IPS-15b (cell line): ENCODE results near the gene PDCD1LG2.

Source experiments
- H3K27me3 ChIP-seq: one replicate; pipeline ENCODE4 v1.6.1; 2013; ENCODE audit warnings: low read length; ENCODE audit not compliant: control insufficient read depth, insufficient read depth
- H3K36me3 ChIP-seq: one replicate; pipeline ENCODE4 v1.6.1; 2013; ENCODE audit warnings: low read length; ENCODE audit not compliant: control insufficient read depth, insufficient read depth
- H3K4me1 ChIP-seq: one replicate; pipeline ENCODE4 v1.6.1; 2013; ENCODE audit warnings: mild to moderate bottlenecking, low read length; ENCODE audit not compliant: control insufficient read depth, insufficient read depth
- H3K4me3 ChIP-seq: one replicate; pipeline ENCODE4 v1.5.1; 2013; ENCODE audit warnings: low read depth, low read length
- H3K9ac ChIP-seq: one replicate; pipeline ENCODE4 v1.6.1; 2013; ENCODE audit warnings: low read depth, mild to moderate bottlenecking, low read length
- H3K9me3 ChIP-seq: one replicate; pipeline ENCODE4 v1.6.1; 2013; ENCODE audit warnings: mild to moderate bottlenecking, low read length; ENCODE audit not compliant: control insufficient read depth, insufficient read depth

Gene PDCD1LG2

DNA sequence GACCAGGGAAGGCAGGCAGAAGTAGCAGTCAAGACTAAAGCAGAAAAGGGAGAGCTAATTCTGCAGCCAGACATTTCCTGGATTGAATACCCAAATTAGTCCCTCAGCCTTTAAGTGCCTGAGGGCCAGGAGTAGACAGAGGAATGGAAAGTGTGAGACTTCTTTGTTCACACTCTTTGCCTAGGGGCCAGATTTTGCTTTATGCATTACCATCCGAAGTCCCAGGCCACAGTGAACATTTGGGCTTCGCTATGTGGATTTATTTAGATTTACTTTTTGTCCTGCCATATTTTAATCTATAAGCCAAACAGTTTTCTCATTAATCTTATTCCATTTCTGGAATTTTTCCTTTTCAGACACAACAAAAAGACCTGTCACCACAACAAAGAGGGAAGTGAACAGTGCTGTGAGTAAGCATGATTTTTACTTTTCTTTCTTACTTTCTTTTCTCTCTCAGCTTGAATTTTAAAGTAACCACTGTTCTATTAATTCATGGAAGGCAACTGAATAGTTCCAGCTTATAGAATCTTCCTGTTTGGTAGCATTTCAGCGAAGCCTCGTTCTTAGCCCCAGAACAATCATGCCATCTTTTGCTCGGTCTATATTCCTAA, 52.6 kb downstream of the PDCD1LG2 start:
- no peaks in the 10 kb centered on the region for H3K36me3 ChIP-seq

GRCh38 chr9:5563417-5563815, 53.1 kb downstream of the PDCD1LG2 start:
- H3K4me1 ChIP-seq: no peaks in the 10 kb centered on the region
- no peaks in the 10 kb centered on the region for H3K36me3 ChIP-seq
- no peak overlapping the region for H3K4me3 ChIP-seq
- H3K9ac ChIP-seq: no peak overlapping the region
- peaks cover 10% of the 10 kb centered on the region for H3K27me3 ChIP-seq
- no peaks in the 10 kb centered on the region for H3K9me3 ChIP-seq

More for the DNA sequence above, 52.6 kb downstream of the PDCD1LG2 start:
- Histone ChIP-seq H3K27me3 (peaks cover 10% of the 10 kb centered on the region), H3K4me3 (no peak overlapping the region), H3K9ac (no peak overlapping the region), H3K9me3 (no peaks in the 10 kb centered on the region), H3K4me1 (no peaks in the 10 kb centered on the region)

- no peak overlapping the region for H3K4me3 ChIP-seq
- H3K36me3 ChIP-seq: no peaks in the 10 kb centered on the region
- no peak overlapping the region for H3K9ac ChIP-seq
- H3K27me3 ChIP-seq: peaks cover 10% of the 10 kb centered on the region
- no peaks in the 10 kb centered on the region for H3K9me3 ChIP-seq
- no peaks in the 10 kb centered on the region for H3K4me1 ChIP-seq
Observed at GRCh38 chr9:5563886-5564285, 53.6 kb downstream of the PDCD1LG2 start.

DNA sequence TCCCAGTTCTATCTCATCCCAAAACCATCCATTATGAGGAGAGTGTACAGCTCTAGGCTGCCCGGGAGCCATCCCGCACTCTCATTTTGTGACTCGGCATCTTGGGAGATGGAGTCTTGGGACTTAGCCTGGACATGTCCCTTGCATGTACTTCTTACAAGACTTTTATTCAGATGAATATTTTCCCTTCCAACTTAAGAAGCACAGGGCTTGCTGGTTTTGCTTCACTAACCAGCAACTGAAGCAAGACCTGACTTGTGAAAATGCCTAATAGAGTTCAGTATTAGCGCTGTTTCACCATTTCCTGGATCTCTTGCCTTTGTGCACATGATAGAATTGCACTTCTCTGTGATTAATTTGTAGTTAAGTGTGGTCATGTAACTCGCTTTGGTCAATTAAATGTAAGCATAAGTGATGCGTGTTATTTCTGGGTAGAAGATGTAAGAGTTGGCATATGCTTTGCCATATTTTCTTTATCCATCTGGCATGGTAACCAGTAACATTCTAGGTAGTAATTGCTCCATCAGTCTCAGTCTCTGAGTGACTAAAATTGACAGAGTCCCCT, 55.8 kb downstream of the PDCD1LG2 start:
- Histone ChIP-seq H3K9ac (no peak overlapping the region), H3K27me3 (no peaks in the 10 kb centered on the region), H3K36me3 (no peaks in the 10 kb centered on the region), H3K9me3 (no peaks in the 10 kb centered on the region), H3K4me1 (no peaks in the 10 kb centered on the region), H3K4me3 (no peak overlapping the region)

- Histone ChIP-seq H3K9ac (no peak overlapping the region), H3K4me3 (no peak overlapping the region), H3K9me3 (no peaks in the 10 kb centered on the region), H3K4me1 (no peaks in the 10 kb centered on the region), H3K36me3 (no peaks in the 10 kb centered on the region), H3K27me3 (no peaks in the 10 kb centered on the region)
Observed at GRCh38 chr9:5568868-5569267, 58.5 kb downstream of the PDCD1LG2 start.

- Histone ChIP-seq H3K9ac (no peak overlapping the region), H3K9me3 (no peaks in the 10 kb centered on the region), H3K27me3 (no peaks in the 10 kb centered on the region), H3K36me3 (no peaks in the 10 kb centered on the region), H3K4me3 (no peak overlapping the region), H3K4me1 (no peaks in the 10 kb centered on the region)
Observed at GRCh38 chr9:5569409-5569808, 59.1 kb downstream of the PDCD1LG2 start.

DNA sequence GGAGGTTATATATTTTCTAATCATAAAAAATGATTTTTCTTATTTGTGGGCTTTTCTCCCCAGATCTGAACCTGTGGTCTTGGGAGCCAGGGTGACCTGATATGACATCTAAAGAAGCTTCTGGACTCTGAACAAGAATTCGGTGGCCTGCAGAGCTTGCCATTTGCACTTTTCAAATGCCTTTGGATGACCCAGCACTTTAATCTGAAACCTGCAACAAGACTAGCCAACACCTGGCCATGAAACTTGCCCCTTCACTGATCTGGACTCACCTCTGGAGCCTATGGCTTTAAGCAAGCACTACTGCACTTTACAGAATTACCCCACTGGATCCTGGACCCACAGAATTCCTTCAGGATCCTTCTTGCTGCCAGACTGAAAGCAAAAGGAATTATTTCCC, 59.6 kb downstream of the PDCD1LG2 start:
- H3K9ac ChIP-seq: no peak overlapping the region
- H3K4me3 ChIP-seq: no peak overlapping the region
- H3K27me3 ChIP-seq: no peaks in the 10 kb centered on the region
- no peaks in the 10 kb centered on the region for H3K4me1 ChIP-seq
- H3K36me3 ChIP-seq: no peaks in the 10 kb centered on the region
- H3K9me3 ChIP-seq: no peaks in the 10 kb centered on the region

DNA sequence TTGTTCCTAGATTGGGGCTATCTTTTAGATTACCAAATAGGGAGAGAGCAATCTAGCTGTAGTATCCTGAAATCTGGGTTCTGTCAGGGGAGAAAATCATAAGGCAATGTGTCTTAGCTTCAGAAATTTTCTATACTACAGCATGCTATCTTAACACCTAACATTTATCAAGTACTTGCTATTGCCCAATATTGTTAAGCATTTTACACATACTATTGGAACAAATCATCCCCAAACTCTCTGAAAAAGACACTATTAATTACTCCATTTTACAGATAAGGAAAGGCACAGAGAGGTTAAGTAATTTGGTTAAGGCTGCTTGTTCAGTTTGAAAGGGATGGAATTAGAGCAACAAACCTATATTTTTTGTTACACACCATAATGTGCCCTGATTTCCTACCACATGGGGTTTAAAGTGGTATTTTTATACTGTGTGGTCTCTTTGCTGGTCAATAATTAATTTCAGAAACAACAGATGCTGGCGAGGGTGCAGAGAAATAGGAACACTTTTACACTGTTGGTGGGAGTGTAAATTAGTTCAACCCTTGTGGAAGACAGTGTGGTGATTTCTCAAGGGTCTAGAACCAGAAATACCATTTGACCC, 61.4 kb downstream of the PDCD1LG2 start:
- Histone ChIP-seq H3K27me3 (no peaks in the 10 kb centered on the region), H3K4me3 (no peak overlapping the region), H3K36me3 (no peaks in the 10 kb centered on the region), H3K9ac (no peak overlapping the region), H3K4me1 (no peaks in the 10 kb centered on the region), H3K9me3 (no peaks in the 10 kb centered on the region)

- Histone ChIP-seq H3K4me3 (no peak overlapping the region), H3K27me3 (no peaks in the 10 kb centered on the region), H3K9ac (no peak overlapping the region), H3K9me3 (no peaks in the 10 kb centered on the region), H3K4me1 (no peaks in the 10 kb centered on the region), H3K36me3 (no peaks in the 10 kb centered on the region)
Observed at GRCh38 chr9:5574097-5574496, 63.8 kb downstream of the PDCD1LG2 start.

GRCh38 chr9:5575000-5575399, 64.7 kb downstream of the PDCD1LG2 start:
- Histone ChIP-seq H3K4me3 (no peak overlapping the region), H3K9ac (no peak overlapping the region), H3K9me3 (no peaks in the 10 kb centered on the region), H3K36me3 (no peaks in the 10 kb centered on the region), H3K4me1 (no peaks in the 10 kb centered on the region), H3K27me3 (no peaks in the 10 kb centered on the region)

GRCh38 chr9:5577225-5577624, 66.9 kb downstream of the PDCD1LG2 start:
- no peaks in the 10 kb centered on the region for H3K27me3 ChIP-seq
- H3K9ac ChIP-seq: no peak overlapping the region
- H3K4me1 ChIP-seq: no peaks in the 10 kb centered on the region
- H3K36me3 ChIP-seq: no peaks in the 10 kb centered on the region
- H3K9me3 ChIP-seq: no peaks in the 10 kb centered on the region
- no peak overlapping the region for H3K4me3 ChIP-seq

DNA sequence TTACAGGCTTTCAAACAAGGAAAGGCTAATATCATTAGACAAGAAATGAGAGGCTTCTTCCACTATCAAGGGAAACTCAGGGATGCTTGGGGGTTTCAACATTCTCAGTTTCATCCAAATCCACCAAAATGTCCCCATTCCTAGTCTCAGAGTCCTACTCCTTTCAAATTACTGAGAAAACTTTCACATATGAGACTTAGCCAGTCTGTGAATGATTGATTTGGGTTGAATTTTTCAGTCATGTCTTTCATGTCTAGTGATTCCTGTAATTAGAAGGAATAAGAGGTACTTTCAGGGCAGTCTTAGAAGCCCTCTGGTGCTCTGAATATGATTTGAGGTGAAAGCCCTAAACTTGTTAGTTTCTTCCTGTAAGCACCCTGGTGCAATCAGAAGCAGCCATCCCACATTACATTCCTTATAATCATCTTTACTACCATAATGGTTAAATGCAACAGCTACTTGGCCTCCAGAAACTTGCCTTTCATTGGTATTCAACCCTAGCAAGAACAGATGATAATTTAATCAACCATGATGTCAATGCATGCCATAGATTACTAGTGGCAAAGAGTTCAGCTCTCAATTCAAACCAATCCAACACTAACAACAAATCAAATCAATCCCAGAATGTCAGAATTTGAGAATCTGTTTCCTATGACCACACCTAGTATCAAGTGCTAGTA, 67.8 kb downstream of the PDCD1LG2 start:
- no peaks in the 10 kb centered on the region for H3K36me3 ChIP-seq
- no peaks in the 10 kb centered on the region for H3K27me3 ChIP-seq
- H3K4me3 ChIP-seq: no peak overlapping the region
- H3K4me1 ChIP-seq: no peaks in the 10 kb centered on the region
- H3K9me3 ChIP-seq: no peaks in the 10 kb centered on the region
- no peak overlapping the region for H3K9ac ChIP-seq
